HL-60 (cell line): ENCODE data around the gene VAV2.

Experiments
- DNase-seq, 2 experiments: peaks; one replicate each; pipeline ENCODE4 v3.0.0-alpha.2; 2010 to 2020; ENCODE audit warnings: low read depth in 1 of 2, low spot score in 1 of 2
- H3K27ac ChIP-seq: fragments of 250-450 bp; sonication (Bioruptor Pico); replicated peaks from 2 replicates; pipeline ENCODE4 v1.5.1; 2020; ENCODE audit warnings: mild to moderate bottlenecking, moderate library complexity
- H3K27me3 ChIP-seq: fragments of 250-450 bp; sonication (Bioruptor Pico); 2 replicates; pipeline ENCODE4 v1.5.1; 2021; ENCODE audit warnings: mild to moderate bottlenecking, moderate library complexity; ENCODE audit not compliant: insufficient read depth, poor library complexity, severe bottlenecking
- H3K4me3 ChIP-seq: replicated peaks from 2 replicates; pipeline ENCODE4 v1.5.1; 2011; ENCODE audit warnings: mild to moderate bottlenecking, control low read depth, low read length; ENCODE audit not compliant: insufficient read depth
- CTCF ChIP-seq: IDR thresholded peaks from one replicate; pipeline ENCODE4 v1.5.1; 2011; ENCODE audit warnings: low read length, control low read depth, inconsistent platforms; ENCODE audit not compliant: insufficient read depth
- GABPA ChIP-seq: IDR thresholded peaks from 2 replicates; pipeline ENCODE4 v1.6.1; 2012; ENCODE audit warnings: low read depth
- POLR2AphosphoS5 ChIP-seq: IDR thresholded peaks from 2 replicates; pipeline ENCODE4 v1.6.1; 2012; ENCODE audit warnings: low read depth
- SPI1 ChIP-seq: IDR thresholded peaks from 2 replicates; pipeline ENCODE4 v1.6.1; 2012; ENCODE audit warnings: low read depth, mild to moderate bottlenecking, borderline replicate concordance
- TF ChIP-seq, protein P1 (sequence below): IDR thresholded peaks from 2 replicates; pipeline ENCODE4 v1.6.1; 2012; ENCODE audit warnings: low read depth; ENCODE audit not compliant: insufficient replicate concordance

The VAV2 gene

GRCh38 chr9:133886563-133887501, 105.3 kb downstream of the VAV2 start:
- H3K4me3 ChIP-seq: no peak overlapping the region
- no peak for DNase-seq
- TF ChIP-seq GABPA (no peak), SPI1 (no peak), POLR2AphosphoS5 (no peak), CTCF (no peak)
- TF ChIP-seq, protein P1, sequence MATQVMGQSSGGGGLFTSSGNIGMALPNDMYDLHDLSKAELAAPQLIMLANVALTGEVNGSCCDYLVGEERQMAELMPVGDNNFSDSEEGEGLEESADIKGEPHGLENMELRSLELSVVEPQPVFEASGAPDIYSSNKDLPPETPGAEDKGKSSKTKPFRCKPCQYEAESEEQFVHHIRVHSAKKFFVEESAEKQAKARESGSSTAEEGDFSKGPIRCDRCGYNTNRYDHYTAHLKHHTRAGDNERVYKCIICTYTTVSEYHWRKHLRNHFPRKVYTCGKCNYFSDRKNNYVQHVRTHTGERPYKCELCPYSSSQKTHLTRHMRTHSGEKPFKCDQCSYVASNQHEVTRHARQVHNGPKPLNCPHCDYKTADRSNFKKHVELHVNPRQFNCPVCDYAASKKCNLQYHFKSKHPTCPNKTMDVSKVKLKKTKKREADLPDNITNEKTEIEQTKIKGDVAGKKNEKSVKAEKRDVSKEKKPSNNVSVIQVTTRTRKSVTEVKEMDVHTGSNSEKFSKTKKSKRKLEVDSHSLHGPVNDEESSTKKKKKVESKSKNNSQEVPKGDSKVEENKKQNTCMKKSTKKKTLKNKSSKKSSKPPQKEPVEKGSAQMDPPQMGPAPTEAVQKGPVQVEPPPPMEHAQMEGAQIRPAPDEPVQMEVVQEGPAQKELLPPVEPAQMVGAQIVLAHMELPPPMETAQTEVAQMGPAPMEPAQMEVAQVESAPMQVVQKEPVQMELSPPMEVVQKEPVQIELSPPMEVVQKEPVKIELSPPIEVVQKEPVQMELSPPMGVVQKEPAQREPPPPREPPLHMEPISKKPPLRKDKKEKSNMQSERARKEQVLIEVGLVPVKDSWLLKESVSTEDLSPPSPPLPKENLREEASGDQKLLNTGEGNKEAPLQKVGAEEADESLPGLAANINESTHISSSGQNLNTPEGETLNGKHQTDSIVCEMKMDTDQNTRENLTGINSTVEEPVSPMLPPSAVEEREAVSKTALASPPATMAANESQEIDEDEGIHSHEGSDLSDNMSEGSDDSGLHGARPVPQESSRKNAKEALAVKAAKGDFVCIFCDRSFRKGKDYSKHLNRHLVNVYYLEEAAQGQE: no peak
- H3K27me3 ChIP-seq: no peaks in the 10 kb centered on the region
- no peak overlapping the region for H3K27ac ChIP-seq

DNA sequence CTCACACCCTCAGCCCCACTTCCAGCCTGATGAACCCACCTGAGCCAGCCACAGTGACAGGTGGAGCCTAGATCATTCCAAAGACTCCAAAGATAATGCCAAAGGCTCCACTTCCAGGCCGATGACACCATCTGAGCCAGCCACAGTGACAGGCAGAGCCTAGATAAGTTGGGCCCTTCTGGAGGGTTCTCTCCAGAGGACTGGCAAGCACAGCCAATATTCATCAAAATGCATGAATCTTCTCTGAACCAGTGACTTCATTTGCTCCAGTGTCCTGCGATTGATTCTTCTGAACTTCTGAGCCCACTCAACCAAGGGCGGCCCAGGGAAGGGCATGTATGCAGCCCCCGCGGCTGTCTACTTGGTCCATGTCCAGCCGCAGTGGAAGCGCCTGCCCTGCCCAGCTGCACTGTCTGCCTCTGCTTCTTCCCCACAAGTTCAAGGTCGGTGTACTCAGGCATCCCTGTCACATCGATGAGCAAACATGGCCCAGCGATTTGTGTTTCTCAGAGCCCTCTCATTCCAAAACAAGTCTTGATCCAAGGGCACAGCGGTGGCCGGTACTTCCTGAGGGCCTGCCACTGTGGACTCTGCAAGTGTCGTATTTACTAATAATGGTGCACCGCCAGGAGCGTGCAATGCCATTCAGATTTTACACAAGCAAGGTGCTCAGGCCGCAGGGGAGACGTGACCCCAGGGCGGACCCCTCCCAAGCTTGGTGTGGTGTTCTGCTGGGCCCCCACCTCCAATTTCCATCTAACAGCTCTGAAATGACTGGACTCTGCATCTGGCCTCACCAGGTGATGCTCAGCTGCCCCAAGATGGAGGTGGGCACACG, 107.0 kb downstream of the VAV2 start:
- Histone ChIP-seq H3K27me3 (no peaks in the 10 kb centered on the region), H3K27ac (no peak overlapping the region), H3K4me3 (no peak overlapping the region)
- no peak for DNase-seq
- TF ChIP-seq GABPA (no peak), POLR2AphosphoS5 (no peak), CTCF (no peak), SPI1 (no peak)
- TF ChIP-seq, protein P1: no peak

DNA sequence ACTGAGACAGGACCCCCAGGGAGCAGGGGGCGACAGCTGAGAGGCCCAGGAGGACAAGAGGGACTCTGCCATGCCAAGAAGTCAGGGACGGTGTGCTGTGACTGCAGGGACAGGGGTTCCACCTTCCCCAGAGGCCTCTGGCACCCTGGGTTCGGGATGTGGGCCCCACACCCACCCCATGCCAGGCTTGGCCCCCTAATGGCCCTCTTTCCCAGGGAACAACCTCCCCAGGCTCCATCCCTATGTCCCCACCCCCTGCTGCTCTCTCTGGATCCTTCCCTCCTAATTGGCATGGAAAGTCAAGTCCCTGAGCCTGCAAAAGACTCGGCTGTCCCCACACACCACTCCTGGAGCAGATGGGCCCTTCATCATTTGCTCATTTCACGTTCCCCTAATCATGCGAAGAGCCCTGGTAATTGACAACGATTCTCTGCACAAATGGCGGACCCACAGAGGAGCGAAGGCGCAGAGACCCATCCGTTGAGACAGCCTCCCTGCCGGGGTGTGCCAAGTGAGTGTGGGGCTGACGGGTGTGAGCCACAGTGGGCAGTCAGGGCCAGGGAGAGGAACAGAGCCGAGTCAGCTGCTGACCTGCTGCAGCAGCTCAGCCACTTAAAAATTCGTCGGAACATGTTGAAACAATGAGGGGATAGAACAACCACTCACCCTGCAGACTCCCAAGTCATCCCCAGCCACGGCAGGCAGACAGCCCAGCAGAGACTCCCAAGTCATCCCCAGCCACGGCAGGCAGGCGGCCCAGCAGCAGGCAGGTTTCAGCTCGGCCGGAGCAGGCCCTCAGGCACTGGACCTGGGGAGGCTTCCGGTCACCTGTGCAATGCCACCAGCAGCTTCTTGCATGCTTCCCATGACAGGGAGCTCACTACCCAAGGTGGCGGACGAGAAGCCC, 109.0 kb downstream of the VAV2 start:
- TF ChIP-seq CTCF: no peak
- TF ChIP-seq SPI1: no peak
- TF ChIP-seq POLR2AphosphoS5: no peak
- TF ChIP-seq, protein P1: no peak
- no peak for TF ChIP-seq GABPA
- Histone ChIP-seq H3K27ac (no peak overlapping the region), H3K27me3 (no peaks in the 10 kb centered on the region), H3K4me3 (no peak overlapping the region)
- DNase-seq: no peak
